HepG2 (cell line): Measurements from ENCODE around the gene S100A4. TPM values are rescaled to one million over a fixed set of nuclear protein-coding genes. Genes with fewer than 3 reads are reported as not detected.

ENCODE experiments used
- ATAC-seq: fragments of 200-7000 bp; cut with Tn5 transposase; 3 replicates; pipeline ENCODE4 v1.9.1; 2020; ENCODE audit warnings: mild to moderate bottlenecking, moderate library complexity
- BruUV-seq: library from RNA; stranded (reverse); fragments of 400-500 nt; replicated peaks from 2 replicates; lab custom pipeline; 2021; lab: Mats Ljungman, UMichigan
- CTCF ChIA-PET: fragments of 300-600 bp; formaldehyde crosslinking; extraction: SDS; loops from one replicate; lab custom pipeline; 2021; ENCODE audit warnings: low total read pairs, inconsistent platforms, low intra/inter-chr PET ratio; lab: Yijun Ruan, JAX
- POLR2A ChIA-PET: fragments of 350-600 bp; sonication (Branson Sonifier 250); formaldehyde crosslinking; loops from one replicate; lab custom pipeline; 2020; ENCODE audit warnings: antibody characterized with exemption, inconsistent platforms; lab: Yijun Ruan, JAX
- DNase-seq: peaks from one replicate; pipeline ENCODE4 v3.0.0-alpha.2; 2015; ENCODE audit warnings: low spot score
- FAIRE-seq: peaks from 3 replicates; lab custom pipeline; 2011; peaks lifted over from hg19 to GRCh38; lab: Jason Lieb, UNC
- H2AFZ ChIP-seq: one replicate; pipeline ENCODE4 v1.6.1; 2011; ENCODE audit warnings: low read length, inconsistent platforms
- H3K27ac ChIP-seq: fragments of 300-600 bp; 3 replicates; pipeline ENCODE4 v1.8.0; 2011; ENCODE audit warnings: mixed run types, mild to moderate bottlenecking, mixed read lengths, low read length, inconsistent platforms; ENCODE audit not compliant: insufficient read depth; ENCODE audit errors: extremely low read length
- H3K27me3 ChIP-seq, 2 experiments: fragments of 200-600 bp in 1 of 2; 2 replicates in 1 of 2; 3 replicates in 1 of 2; pipeline versions ENCODE4 v1.6.0 to v1.8.0; 2011; ENCODE audit warnings: low read length in 2 of 2, mild to moderate bottlenecking in 2 of 2, moderate library complexity in 2 of 2, inconsistent platforms in 1 of 2; ENCODE audit not compliant: insufficient read depth in 2 of 2, control insufficient read depth in 1 of 2
- H3K36me3 ChIP-seq, 2 experiments: fragments of 200-600 bp in 1 of 2; replicated peaks in 1 of 2; 2 replicates in 1 of 2; 3 replicates in 1 of 2; pipeline versions ENCODE4 v1.5.1 to v1.8.0; 2011; ENCODE audit warnings: low read length in 2 of 2, inconsistent platforms in 1 of 2; ENCODE audit not compliant: insufficient read depth in 2 of 2, control insufficient read depth in 1 of 2
- H3K4me1 ChIP-seq: 2 replicates; pipeline ENCODE4 v1.5.1; 2012; ENCODE audit warnings: low read length, inconsistent platforms; ENCODE audit not compliant: insufficient read depth
- H3K4me2 ChIP-seq: 2 replicates; pipeline ENCODE4 v1.6.0; 2011; ENCODE audit warnings: low read depth, low read length, inconsistent platforms
- H3K4me3 ChIP-seq, 3 experiments: fragments of 200-600 bp in 1 of 3; sonication (generic), shearing (Covaris generic) in 1 of 3; replicated peaks in 1 of 3; 2 replicates each; pipeline ENCODE4 v1.5.1; 2011 to 2016; ENCODE audit warnings: low read length in 3 of 3, inconsistent platforms in 2 of 3, low read depth in 2 of 3, mild to moderate bottlenecking in 2 of 3, control low read depth in 1 of 3, mixed read lengths in 1 of 3; ENCODE audit not compliant: insufficient read depth in 1 of 3
- H3K79me2 ChIP-seq: one replicate; pipeline ENCODE4 v1.6.1; 2011; ENCODE audit warnings: low read length, inconsistent platforms; ENCODE audit not compliant: insufficient read depth
- H3K9ac ChIP-seq: 2 replicates; pipeline ENCODE4 v1.6.0; 2011; ENCODE audit warnings: mild to moderate bottlenecking, low read depth, low read length, inconsistent platforms; ENCODE audit not compliant: insufficient read depth
- H3K9me3 ChIP-seq: 2 replicates; pipeline ENCODE4 v1.5.1; 2012; ENCODE audit warnings: mild to moderate bottlenecking, low read length
- H4K20me1 ChIP-seq: 2 replicates; pipeline ENCODE4 v1.6.0; 2011; ENCODE audit warnings: inconsistent platforms, mild to moderate bottlenecking, low read length, moderate library complexity; ENCODE audit not compliant: insufficient read depth
- BCL3 ChIP-seq: sonication (generic); formaldehyde crosslinking; IDR thresholded peaks from 2 replicates; pipeline ENCODE4 v1.5.1; 2020; ENCODE audit warnings: mild to moderate bottlenecking, missing genetic modification reagents, moderate library complexity
- BHLHE40 ChIP-seq: IDR thresholded peaks from 2 replicates; pipeline ENCODE4 v1.6.1; 2011; ENCODE audit warnings: low read length, improper control_type of control experiment
- BRCA1 ChIP-seq: sonication (generic); formaldehyde crosslinking; IDR thresholded peaks from 2 replicates; pipeline ENCODE4 v1.4.0; 2020; ENCODE audit warnings: missing genetic modification reagents
- FOXA3 ChIP-seq: IDR thresholded peaks from 2 replicates; pipeline ENCODE4 v1.6.1; 2016; ENCODE audit warnings: missing genetic modification reagents, missing compliant biosample characterization
- KDM3A ChIP-seq: IDR thresholded peaks from 2 replicates; pipeline ENCODE4 v1.6.1; 2018; ENCODE audit warnings: low read depth, missing compliant biosample characterization
- MXI1 ChIP-seq: IDR thresholded peaks from 3 replicates; pipeline ENCODE4 v1.6.1; 2012; ENCODE audit warnings: low read depth, low read length, inconsistent platforms, borderline replicate concordance
- MYNN ChIP-seq: sonication (generic); formaldehyde crosslinking; IDR thresholded peaks from 2 replicates; pipeline ENCODE4 v1.4.0; 2020; ENCODE audit warnings: mild to moderate bottlenecking, low read depth, missing genetic modification reagents
- NCOR1 ChIP-seq: fragments of 200-600 bp; sonication (generic); IDR thresholded peaks from 2 replicates; pipeline ENCODE4 v1.7.0; 2017; ENCODE audit warnings: antibody characterized with exemption, low read length, borderline replicate concordance
- NR2C2 ChIP-seq: sonication (generic); formaldehyde crosslinking; IDR thresholded peaks from 2 replicates; pipeline ENCODE4 v1.4.0; 2020; ENCODE audit warnings: missing genetic modification reagents, mild to moderate bottlenecking, moderate library complexity, borderline replicate concordance
- PITX1 ChIP-seq: sonication (generic); formaldehyde crosslinking; IDR thresholded peaks from 2 replicates; pipeline ENCODE4 v1.5.1; 2020; ENCODE audit warnings: mild to moderate bottlenecking, missing genetic modification reagents
- POLR2AphosphoS2 ChIP-seq: IDR thresholded peaks from 2 replicates; pipeline ENCODE4 v1.6.1; 2011; ENCODE audit warnings: low read depth, low read length, improper control_type of control experiment
- RAD21 ChIP-seq: fragments of 450-650 bp; formaldehyde crosslinking; IDR thresholded peaks from 2 replicates; pipeline ENCODE4 v1.5.0; 2020; ENCODE audit warnings: mild to moderate bottlenecking
- RFXANK ChIP-seq: IDR thresholded peaks from 2 replicates; pipeline ENCODE4 v1.6.1; 2016
- SRY ChIP-seq: sonication (generic); formaldehyde crosslinking; IDR thresholded peaks from 2 replicates; pipeline ENCODE4 v1.8.0; 2022; ENCODE audit warnings: mild to moderate bottlenecking, missing genetic modification reagents
- ZBTB39 ChIP-seq: sonication (generic); formaldehyde crosslinking; IDR thresholded peaks from 2 replicates; pipeline ENCODE4 v1.5.0; 2020; ENCODE audit warnings: missing genetic modification reagents
- ZNF280B ChIP-seq: sonication (generic); formaldehyde crosslinking; IDR thresholded peaks from 2 replicates; pipeline ENCODE4 v1.5.0; 2020; ENCODE audit warnings: missing genetic modification reagents, mild to moderate bottlenecking, borderline replicate concordance
- ZNF549 ChIP-seq: sonication (generic); formaldehyde crosslinking; IDR thresholded peaks from 2 replicates; pipeline ENCODE4 v1.5.0; 2020; ENCODE audit warnings: missing genetic modification reagents
- ZNF720 ChIP-seq: sonication (generic); formaldehyde crosslinking; IDR thresholded peaks from 2 replicates; pipeline ENCODE4 v1.4.0; 2020; ENCODE audit warnings: missing genetic modification reagents
- ZSCAN31 ChIP-seq: sonication (generic); formaldehyde crosslinking; IDR thresholded peaks from 2 replicates; pipeline ENCODE4 v1.5.0; 2020; ENCODE audit warnings: low read depth, mild to moderate bottlenecking, missing genetic modification reagents
- WGBS: methylation state at CpG from one replicate; pipeline ENCODE4 v1.1.6; 2017; ENCODE audit warnings: low lambda C conversion rate; 5-methylcytosine and 5-hydroxymethylcytosine counted together
- in situ Hi-C: cut with HindIII; loops from 2 replicates; pipeline ENCODE4 v1.10.0; 2017; ENCODE audit warnings: low pct_unique_long_range_greater_than_20kb; ENCODE audit not compliant: extremely low pct_ligation_motif_present
- intact Hi-C: fragments of 100-400 bp; cut with micrococcal nuclease; formaldehyde crosslinking; loops from one replicate; pipeline ENCODE4 v1.10.0; 2022; ENCODE audit not compliant: unreplicated experiment
- polyA plus RNA-seq, 8 experiments: library from polyadenylated mRNA; depleted of rRNA in 3 of 8; stranded (reverse) in 7 of 8; unstranded in 1 of 8; fragments of >200 nt; fragmentation: Illumina TruSeq in 4 of 8; extraction: Trizol in 4 of 8; gene quantifications; 2 replicates each; pipeline versions ENCODE4 v1.2.1 to v1.2.3, GENCODE V29; 2011 to 2016; ENCODE audit warnings: low read depth in 4 of 8, missing spikeins in 1 of 8, mixed read lengths in 1 of 8; ENCODE audit not compliant: insufficient read depth in 1 of 8
- total RNA-seq, 5 experiments: library from RNA; depleted of rRNA; stranded (reverse); fragments of >200 nt; fragmentation: Illumina TruSeq; extraction: Trizol; gene quantifications; 2 replicates each; pipeline ENCODE4 v1.2.3, GENCODE V29; 2016; ENCODE audit warnings: low read depth in 1 of 5

Gene S100A4
- total and polyA plus RNA-seq, 2 of the 13 experiments (the other 11 are each of a cell fraction or from before 2014, with no cell fraction given), result 12.9 to 20.2 TPM

- TF ChIP-seq NR2C2, result 0 out of 2 replicates have a peak, but pooled peaks have one; percentile 25
- peak; percentile 38; the same call in 1 of the 2 replicates for TF ChIP-seq BHLHE40
- no peak for TF ChIP-seq RFXANK
Measured at GRCh38 chr1:153538315-153538821, 7.2 kb downstream of the S100A4 start (continued).

GRCh38 chr1:153537376-153537730 is 8.3 kb downstream of the S100A4 start:
- ATAC-seq (no peak), FAIRE-seq (no peak), DNase-seq (no peak)
- Histone ChIP-seq H3K79me2 (no peaks in the 10 kb centered on the region), H3K9ac (no peak overlapping the region), H3K27ac (no peak overlapping the region), H3K9me3 (no peaks in the 10 kb centered on the region), H3K27me3 (peaks cover 0 to 10% of the 10 kb centered on the region in 2 experiments; a peak in 2 of 5 replicates), H3K4me3 (no peak overlapping the region), H3K4me1 (peaks cover 90% of the 10 kb centered on the region), H2AFZ (no peak overlapping the region), H3K36me3 (no peaks in the 10 kb centered on the region), H3K4me2 (no peak overlapping the region), H4K20me1 (no peaks in the 10 kb centered on the region)
- no TSS peak for BruUV-seq
- WGBS, result 65% methylated on average over 5 of the region's 6 CpGs
- intact Hi-C loops, result no loop called here
- CTCF ChIA-PET, result no interaction called here
- TF ChIP-seq MYNN (CRISPR knock-in tag) (no peak), ZBTB39 (CRISPR knock-in tag) (no peak), MXI1 (no peak), RAD21 (CRISPR knock-in tag) (no peak), ZNF280B (CRISPR knock-in tag) (no peak), NCOR1 (no peak), BCL3 (CRISPR knock-in tag) (no peak), BRCA1 (CRISPR knock-in tag) (no peak), ZNF549 (CRISPR knock-in tag) (no peak), KDM3A (CRISPR knock-in tag) (no peak), ZNF720 (CRISPR knock-in tag) (no peak), PITX1 (no peak), ZSCAN31 (CRISPR knock-in tag) (no peak), SRY (CRISPR knock-in tag) (no peak), FOXA3 (no peak), POLR2AphosphoS2 (no peak)
- POLR2A ChIA-PET, result interaction anchor here (6.6 kb wide), 1 partner anchor 28 kb away, joined by 49 read pairs; the partner anchor contains the start of gene S100A2
- in situ Hi-C loops, result no loop called here
